Stimulated activated CD8-positive, alpha-beta memory T cell treated with anti-CD3 and anti-CD28 coated beads, Interleukin-7, amount 100 ng/mL, for 24 hours (primary cell): ENCODE measurements around the gene TUSC2.

Experiments
- DNase-seq: peaks from one replicate; pipeline ENCODE4 v3.0.0-alpha.2; 2020; ENCODE audit warnings: low read depth

Gene TUSC2

GRCh38 chr3:50334339-50335075, 6.5 kb upstream of the TUSC2 start:
- no peak for DNase-seq

DNA sequence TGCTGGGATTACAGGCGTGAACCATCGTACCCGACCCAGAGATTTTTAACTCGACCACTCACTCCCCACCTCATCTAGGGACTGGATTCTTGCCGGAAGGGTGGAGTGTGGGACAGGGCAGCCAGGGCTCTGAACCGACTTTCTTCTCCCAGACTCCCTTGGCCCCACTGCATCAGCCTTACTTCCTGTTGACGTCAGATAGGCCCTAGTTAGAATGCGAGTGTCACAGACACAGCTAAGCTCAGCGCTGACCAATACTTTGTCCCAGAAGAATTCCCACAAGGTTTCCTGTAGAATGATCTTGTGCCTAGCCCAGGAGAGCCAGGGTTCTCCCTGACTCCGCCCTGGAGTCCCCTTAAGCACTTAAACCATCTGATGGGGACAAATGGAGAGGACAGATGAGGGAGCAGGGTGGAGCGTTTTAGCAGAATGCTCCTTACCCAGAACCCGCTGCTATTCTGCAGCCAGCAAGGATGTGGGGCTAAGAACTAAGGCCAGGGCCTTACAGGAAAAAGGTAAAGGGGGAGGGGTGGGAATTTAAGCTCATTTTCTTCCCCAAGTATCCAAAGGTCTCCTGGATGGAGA, 5.8 kb upstream of the TUSC2 start:
- DNase-seq: no peak

DNA sequence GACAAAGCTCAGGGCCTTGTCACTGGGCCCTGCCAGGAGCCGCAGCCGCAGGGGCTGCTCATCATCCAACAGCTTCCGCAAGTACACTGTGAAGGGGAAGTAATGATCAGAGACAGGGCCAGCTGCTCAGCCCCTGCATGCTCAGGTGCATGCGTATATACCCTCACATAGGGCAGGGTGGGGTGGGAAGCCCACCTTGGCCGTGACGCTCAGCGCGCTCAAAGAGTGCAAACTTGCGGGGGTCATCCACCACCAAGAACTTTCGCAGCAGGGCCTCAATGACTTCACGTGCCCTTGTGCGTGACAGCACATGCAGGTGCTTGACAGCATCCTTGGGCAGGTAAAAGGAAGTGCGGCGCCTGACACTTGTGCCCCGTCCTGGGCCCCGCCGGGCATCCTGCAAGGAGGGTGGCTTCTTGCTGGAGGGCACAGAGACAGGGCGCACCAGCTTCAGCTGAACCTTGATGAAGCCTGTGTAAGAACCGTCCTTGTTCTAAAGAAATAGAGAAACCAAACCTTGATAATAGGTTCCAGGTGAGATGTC, 3.4 kb upstream of the TUSC2 start:
- DNase-seq: no peak

DNA sequence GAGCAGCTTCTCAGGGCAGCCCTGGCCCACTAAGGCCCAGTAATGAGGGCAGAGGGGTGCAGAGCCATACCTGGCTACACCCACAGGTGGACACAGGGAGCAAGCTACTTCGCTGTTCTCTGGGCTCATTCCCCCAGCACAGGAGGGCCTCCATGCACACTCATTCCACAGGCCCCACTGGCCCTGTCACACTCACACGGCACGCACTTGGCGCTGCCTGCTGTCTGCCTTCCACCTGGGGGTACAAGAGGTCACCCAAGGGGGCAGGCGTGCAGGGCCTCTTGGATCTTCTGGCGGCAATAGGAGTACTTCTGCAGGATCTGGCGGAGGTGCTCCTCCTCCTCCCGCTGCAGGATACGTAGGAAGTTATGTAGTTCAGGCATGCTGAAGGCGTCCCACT, 2.3 kb upstream of the TUSC2 start:
- no peak for DNase-seq

GRCh38 chr3:50327129-50327528, 894 bp downstream of the TUSC2 start:
- DNase-seq: no peak

GRCh38 chr3:50326182-50326541, 1.9 kb downstream of the TUSC2 start:
- DNase-seq: no peak

DNA sequence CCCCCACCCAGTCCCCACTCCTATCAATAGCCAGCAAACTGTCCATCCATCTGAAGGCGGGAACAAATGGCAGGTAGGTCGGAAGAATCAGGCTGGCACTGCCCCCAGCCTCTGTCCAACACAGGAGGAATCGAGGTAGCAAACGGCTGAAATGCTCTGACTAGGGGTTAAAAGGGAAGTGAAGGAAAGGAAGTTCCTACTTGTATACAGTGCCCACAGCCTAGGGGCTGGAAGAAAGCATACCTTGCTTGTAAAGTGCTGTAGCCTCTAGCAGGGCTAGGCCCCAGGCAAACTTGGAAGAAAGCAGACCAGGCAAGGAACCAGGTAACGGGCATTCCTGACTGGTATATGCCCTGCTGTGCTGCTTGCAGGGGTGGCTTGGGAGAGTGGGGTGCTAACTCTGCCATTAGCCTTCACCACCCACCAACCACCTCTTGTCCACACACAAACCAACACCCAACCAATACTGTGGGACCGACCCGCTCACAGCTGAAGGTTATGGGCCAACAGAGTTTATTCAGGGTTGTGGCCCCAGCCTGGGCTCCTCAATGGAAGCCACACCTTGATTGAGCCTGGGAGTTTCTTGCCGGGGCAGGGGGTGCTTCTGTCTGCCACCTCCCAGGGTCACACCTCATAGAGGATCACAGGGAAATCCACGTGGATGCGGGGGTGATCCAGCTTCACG, 2.4 kb downstream of the TUSC2 start:
- no peak for DNase-seq

- no peak for DNase-seq
Measured at GRCh38 chr3:50325113-50325480, 2.9 kb downstream of the TUSC2 start.

GRCh38 chr3:50324351-50325112, 3.5 kb downstream of the TUSC2 start:
- no peak for DNase-seq

DNA sequence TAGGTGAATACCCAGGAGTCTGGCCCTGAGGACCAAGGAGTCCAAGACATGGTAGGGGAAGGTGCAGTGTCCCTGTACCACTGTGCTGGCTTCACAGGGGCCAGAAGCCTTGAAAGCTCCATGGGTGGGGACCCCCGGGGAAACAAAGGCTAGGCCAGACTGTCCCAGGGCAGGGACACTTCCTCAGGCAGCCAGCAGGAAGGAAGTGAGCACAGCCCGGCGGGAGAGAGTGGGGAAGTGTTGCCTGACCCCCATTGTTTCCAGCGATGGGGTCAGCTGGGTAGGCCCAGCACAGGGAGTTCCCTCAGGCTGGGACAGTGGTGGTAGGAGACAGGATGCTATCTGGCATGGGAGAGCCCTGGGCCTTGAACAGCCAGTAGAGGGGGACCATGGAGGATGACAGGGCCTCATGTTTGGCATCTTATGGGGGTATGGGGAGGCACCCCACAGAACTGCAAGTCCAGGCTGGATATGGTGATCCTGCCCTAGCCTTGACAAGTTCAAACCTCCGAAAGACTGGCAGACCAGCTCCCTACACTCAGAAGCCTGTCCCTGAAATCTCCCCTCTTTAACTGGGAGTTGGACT, 4.3 kb downstream of the TUSC2 start:
- no peak for DNase-seq

GRCh38 chr3:50323092-50323600, 4.9 kb downstream of the TUSC2 start:
- no peak for DNase-seq

- DNase-seq: no peak
Measured at GRCh38 chr3:50322386-50323091, 5.5 kb downstream of the TUSC2 start, which contains the start of gene HYAL2. HYAL2 (minus strand) TSS chr3:50322745; CDS start chr3:50320489, 2,256 bp downstream.

DNA sequence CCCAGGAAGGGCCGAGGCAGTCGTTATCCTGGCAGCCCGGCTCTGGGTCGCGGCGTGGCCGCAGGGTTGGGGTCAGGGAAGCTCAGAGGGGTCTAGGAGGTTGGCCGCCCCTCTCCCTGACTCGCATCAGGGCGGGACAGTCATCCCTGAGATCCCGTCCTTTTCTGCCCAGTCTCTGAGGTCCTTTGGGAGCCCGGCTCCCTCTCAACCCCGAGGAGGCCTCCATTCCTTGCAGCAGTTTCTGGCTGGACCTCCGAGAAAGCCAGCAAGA, 6.0 kb downstream of the TUSC2 start:
- no peak for DNase-seq

DNA sequence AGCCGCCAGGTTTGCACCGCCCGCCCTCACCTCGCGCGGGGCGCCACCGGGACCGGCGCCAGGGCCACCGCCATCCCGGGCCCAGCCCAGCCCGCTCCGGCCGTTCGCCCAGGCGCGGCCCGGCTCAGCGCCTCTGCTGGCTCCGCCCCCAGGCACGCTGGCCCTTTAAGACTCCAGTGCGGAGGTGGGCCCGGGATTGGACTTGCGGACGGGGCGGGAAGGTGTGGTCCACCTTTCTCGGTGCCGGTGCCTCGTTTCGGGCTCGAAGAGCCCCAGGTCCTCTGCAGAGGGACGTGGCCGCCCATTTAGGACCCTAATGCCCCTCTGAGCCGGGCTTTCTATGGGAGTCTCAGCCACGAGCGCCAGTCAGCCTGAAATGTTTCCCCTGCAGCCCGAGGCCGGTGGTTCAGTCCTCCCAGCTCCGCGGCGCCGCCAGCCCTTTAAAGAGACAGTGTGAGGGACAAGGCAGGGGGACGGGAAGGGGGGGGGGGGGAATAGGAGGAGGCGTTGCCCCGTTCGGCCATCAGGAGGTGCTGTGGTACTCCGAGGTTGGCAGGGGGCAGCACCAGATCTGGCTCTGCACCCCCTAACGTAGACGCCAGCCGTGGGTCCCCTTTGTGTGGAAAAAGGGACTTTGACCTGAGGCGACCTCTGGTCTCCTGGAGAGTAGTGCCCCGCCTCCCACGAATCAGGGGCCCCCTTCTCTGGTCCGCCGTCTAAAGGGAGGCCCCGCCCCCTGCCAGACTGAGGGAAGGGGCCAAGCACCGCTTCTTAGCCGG, 6.5 kb downstream of the TUSC2 start:
- DNase-seq: peak; percentile 66

- no peak for DNase-seq
Measured at GRCh38 chr3:50320853-50321335, 7.1 kb downstream of the TUSC2 start.

- no peak for DNase-seq
Measured at GRCh38 chr3:50319894-50320625, 8.0 kb downstream of the TUSC2 start.

DNA sequence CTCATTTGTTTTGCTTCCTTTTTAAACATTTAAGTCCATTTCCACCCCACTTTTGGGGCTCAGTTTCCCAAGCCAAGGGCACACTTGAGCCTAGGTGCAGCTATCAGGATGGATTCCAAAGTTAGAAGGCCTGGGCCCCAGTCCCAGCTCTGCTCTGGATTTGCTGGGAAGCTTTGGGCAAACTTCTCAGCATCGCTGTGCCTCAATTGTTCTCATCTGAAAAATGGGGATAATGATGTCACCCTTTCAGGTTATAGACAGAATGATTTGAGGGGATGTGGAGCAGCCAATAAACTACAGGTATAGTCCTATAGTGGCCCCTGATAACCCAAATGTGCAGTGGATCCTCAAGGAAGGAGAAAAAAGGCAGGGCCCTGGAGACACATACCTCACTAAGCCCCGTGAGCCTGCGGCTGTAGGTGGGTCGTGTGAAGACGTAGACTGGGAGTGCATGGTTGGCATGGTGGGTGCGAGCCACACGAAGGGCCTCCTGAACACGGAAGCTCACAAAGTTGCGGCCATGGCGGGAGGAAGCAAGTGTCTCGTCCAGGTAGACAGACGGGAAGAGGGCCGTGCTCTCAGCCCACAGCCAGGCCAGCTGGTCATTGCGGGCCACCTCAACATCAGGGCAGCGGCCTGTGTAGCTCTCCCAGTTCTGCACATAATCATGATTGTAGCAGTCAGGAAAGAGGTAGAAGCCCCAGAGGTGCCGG, 8.7 kb downstream of the TUSC2 start:
- DNase-seq: no peak

- DNase-seq: no peak
Measured at GRCh38 chr3:50318615-50319014, 9.4 kb downstream of the TUSC2 start.

DNA sequence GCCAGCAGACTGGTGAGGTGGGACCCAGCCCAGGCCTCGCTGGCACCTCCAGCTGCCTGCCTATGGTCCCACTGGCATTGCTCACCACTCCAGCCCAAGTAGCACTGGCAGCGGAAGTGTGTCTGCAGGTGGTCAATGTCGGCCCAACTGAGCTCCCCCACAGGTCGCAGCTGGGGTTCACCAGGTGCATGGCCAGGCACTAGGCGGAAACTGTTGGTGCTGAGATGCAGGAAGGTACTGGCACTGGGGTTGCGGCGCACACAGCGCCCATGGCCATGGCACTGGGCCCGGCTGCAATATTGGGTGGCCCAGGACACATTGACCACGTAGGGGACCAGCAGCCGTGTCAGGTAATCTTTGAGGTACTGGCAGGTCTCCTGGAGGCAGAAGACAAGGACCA, 9.9 kb downstream of the TUSC2 start:
- DNase-seq: no peak
